ENCODE data around the gene DNALI1.

Gene DNALI1

GRCh38 chr1:37602750-37603694 is 46.3 kb downstream of the DNALI1 start:
- DNase-seq (ENCODE audit: low spot score): peak; percentile 67

GRCh38 chr1:37605061-37605650 is 48.4 kb downstream of the DNALI1 start:
- DNase-seq (ENCODE audit: low spot score): no peak

GRCh38 chr1:37605806-37606474 is 49.2 kb downstream of the DNALI1 start:
- DNase-seq (ENCODE audit: low spot score): peak; percentile 68

- DNase-seq (ENCODE audit: low spot score): peak; percentile 83
Measured at GRCh38 chr1:37606481-37607263, 49.9 kb downstream of the DNALI1 start.

- no peak for DNase-seq (ENCODE audit: low spot score)
Measured at GRCh38 chr1:37609002-37609401, 52.3 kb downstream of the DNALI1 start.

GRCh38 chr1:37609994-37610393 is 53.3 kb downstream of the DNALI1 start:
- no peak for DNase-seq (ENCODE audit: low spot score)

- DNase-seq (ENCODE audit: low spot score): no peak
Measured at GRCh38 chr1:37612186-37612585, 55.4 kb downstream of the DNALI1 start.

- DNase-seq (ENCODE audit: low spot score): no peak
Measured at GRCh38 chr1:37614105-37614504, 57.4 kb downstream of the DNALI1 start.

- DNase-seq (ENCODE audit: low spot score): no peak
Measured at GRCh38 chr1:37616330-37616729, 59.6 kb downstream of the DNALI1 start.

All from GM03348 (cell line).